Stomach (tissue), 4 donors: ENCODE results near the gene GPC6.

ENCODE experiments used
- CTCF ChIP-seq, 7 experiments: fragments of 450-650 bp in 4 of 7; fragments of 200-600 bp in 3 of 7; sonication (generic) in 3 of 7; IDR thresholded peaks; one replicate each; pipeline ENCODE4 v1.5.1; 2016 to 2019; ENCODE audit warnings: antibody characterized with exemption in 7 of 7, control low read depth in 2 of 7, mild to moderate bottlenecking in 1 of 7
- EP300 ChIP-seq: sonication (generic); formaldehyde crosslinking; IDR thresholded peaks from one replicate; pipeline ENCODE4 v1.6.1; 2017; ENCODE audit warnings: antibody characterized with exemption

- TF ChIP-seq CTCF (IDR thresholded peaks at IDR 0.05) = no peak
- no peak for TF ChIP-seq EP300
These were observed 184.6 kb downstream of the GPC6 start for GRCh38 chr13:93411186-93411680.
